ENCODE data around the gene COPS7A. TPM values are rescaled to one million over a fixed set of nuclear protein-coding genes. Genes with fewer than 3 reads are reported as not detected.

COPS7A gene
- total and polyA plus RNA-seq, 8 donors: 14.2 to 39.6 (median 27.0) TPM

DNA sequence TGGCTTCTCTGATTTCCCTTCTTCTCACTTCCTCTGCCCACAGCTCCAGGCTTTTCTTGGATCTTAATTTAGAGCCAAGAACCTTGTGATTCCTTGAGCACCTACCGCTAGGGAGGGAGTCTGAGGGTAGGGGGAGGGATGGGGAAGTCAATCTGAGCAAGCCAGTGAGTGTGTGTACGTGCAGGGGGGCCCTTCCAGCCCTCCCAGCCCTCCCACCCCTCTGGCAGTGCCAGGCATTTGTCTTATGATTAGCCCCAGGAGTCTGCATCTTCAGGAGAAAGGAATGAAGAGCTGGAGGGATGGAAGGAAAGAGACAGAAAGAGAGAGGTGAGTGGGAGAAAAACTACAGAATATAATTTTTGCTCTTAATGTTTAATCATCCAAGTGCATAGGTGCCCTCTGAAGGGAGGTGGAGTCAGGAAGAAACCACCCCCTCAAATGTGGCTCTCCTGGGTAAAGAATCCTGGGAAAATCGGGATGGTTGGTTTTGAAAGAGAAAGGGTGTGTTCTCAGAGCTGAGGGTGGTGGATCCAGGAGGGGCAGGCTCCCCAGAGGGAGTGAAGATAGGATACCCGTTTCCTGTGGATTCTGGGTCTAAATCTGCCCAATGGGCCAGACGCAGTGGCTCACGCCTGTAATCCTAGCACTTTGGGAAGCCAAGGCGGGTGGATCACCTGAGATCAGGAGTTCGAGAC, 25.3 kb upstream of the COPS7A start:
- intact Hi-C loops (cut with DNase I): no loop called here
- 31 to 53% methylated on average over 8 of the region's 8 CpGs for WGBS, 2 donors
- DNase-seq (peak in 1 of 6 donors; percentile 12), ATAC-seq (no peak), FAIRE-seq (no peak)
- Histone ChIP-seq H3K27ac (no peak overlapping the region), H3K4me3 (no peak overlapping the region), H3K27me3 (peaks cover 0 to 21% (median 6%) of the 10 kb centered on the region in 4 donors), H3K4me1 (no peaks in the 10 kb centered on the region), H3K36me3 (no peaks in the 10 kb centered on the region), H3K9me3 (no peaks in the 10 kb centered on the region)
- TF ChIP-seq, protein P1, sequence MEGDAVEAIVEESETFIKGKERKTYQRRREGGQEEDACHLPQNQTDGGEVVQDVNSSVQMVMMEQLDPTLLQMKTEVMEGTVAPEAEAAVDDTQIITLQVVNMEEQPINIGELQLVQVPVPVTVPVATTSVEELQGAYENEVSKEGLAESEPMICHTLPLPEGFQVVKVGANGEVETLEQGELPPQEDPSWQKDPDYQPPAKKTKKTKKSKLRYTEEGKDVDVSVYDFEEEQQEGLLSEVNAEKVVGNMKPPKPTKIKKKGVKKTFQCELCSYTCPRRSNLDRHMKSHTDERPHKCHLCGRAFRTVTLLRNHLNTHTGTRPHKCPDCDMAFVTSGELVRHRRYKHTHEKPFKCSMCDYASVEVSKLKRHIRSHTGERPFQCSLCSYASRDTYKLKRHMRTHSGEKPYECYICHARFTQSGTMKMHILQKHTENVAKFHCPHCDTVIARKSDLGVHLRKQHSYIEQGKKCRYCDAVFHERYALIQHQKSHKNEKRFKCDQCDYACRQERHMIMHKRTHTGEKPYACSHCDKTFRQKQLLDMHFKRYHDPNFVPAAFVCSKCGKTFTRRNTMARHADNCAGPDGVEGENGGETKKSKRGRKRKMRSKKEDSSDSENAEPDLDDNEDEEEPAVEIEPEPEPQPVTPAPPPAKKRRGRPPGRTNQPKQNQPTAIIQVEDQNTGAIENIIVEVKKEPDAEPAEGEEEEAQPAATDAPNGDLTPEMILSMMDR (IDR thresholded peaks at IDR 0.05): no peak

DNA sequence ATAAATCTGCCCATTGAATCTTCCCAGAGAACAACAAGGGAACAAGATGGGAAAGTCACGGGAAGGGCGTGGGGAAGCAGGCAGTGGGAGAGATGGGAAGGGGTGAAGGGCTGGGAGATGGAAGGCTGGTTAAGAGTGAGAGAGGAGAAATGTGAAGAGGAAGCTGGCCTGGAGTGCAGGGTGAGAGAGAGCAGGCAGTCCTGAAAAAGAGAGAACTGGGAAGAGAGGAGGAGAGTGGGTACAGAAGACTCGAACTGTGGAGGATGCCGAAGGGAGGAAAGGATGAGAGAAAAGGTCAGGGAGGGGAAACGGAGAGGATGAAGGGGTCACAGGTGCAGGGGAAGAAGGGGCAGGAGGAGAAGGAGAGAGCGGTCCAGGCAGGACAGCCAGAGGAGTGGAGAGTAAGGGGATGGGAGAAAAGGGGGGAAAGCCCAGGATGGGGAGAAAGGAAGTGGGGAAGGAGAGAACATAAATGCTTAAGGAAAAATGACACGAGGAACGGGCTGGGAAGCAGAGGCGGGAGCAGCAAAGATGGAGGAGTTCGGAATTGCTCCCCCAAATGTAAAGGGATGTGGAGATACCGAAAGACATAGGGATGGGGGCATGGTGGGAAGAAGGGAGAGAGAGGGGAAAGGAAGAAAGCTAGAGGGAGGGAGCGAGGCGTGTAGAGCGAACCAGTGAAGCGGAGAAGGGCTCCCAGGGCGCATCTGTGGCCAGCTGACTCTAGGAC, 24.4 kb upstream of the COPS7A start:
- DNase-seq: peak in 1 of 6 donors; percentile 24
- no peaks in the 10 kb centered on the region for H3K36me3 ChIP-seq
- TF ChIP-seq, protein P1 (IDR thresholded peaks at IDR 0.05): no peak
- H3K4me3 ChIP-seq: peak overlapping the region in 1 of 4 donors; percentile 38
- no peak overlapping the region for H3K27ac ChIP-seq
- no peaks in the 10 kb centered on the region for H3K4me1 ChIP-seq
- no peak for ATAC-seq
- peaks cover 0 to 21% (median 6%) of the 10 kb centered on the region in 4 donors for H3K27me3 ChIP-seq
- no peaks in the 10 kb centered on the region for H3K9me3 ChIP-seq
- 11 to 14% methylated on average over 13 to 16 of the region's 16 CpGs for WGBS, 2 donors
- intact Hi-C loops (cut with DNase I): no loop called here
- FAIRE-seq: no peak

DNA sequence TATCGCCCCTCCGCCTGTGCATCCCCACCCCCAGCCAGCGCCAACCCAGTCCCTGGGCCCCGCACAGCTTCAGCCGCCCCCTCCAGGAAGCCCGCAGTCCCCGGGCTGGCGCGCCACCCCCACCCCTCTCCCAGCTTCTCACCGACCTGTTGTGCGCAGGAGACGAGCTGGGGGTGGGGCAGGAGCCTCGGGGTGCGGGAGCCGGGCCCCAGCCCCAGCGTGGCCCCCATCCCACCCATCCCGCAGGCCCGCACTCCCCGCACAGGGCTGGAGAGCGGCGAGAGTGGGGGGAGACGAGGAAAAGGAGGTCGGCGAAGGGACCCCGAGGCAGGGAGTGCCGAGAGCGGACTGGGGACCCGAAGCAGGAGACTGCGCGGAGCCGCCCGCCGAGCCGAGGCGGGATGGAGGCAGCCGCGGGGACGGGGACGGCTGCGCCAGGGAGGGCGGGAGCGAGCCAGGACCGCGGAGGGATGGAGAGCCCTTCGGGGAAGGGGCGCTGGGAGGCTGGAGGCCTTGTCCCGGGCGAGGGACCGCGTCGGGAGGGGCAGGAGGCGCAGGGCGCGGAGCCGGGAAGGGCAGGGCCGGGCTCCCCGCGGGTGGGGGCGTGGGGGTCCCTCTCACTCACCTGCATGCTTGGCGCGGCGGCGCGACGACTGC, 23.7 kb upstream of the COPS7A start:
- H3K9me3 ChIP-seq: no peaks in the 10 kb centered on the region
- peak overlapping the region in 2 of 4 donors; percentile 26 to 38 for H3K4me3 ChIP-seq
- peaks cover 0 to 21% (median 6%) of the 10 kb centered on the region in 4 donors for H3K27me3 ChIP-seq
- ATAC-seq (peak; percentile 23 to 60 (median 48)), DNase-seq (peak in 2 of 6 donors; percentile 69 to 75), FAIRE-seq (no peak)
- WGBS, 2 donors: 0 to 2% methylated on average over 53 to 65 of the region's 65 CpGs
- no peak overlapping the region for H3K27ac ChIP-seq
- TF ChIP-seq, protein P1 (IDR thresholded peaks at IDR 0.05): no peak
- H3K4me1 ChIP-seq: no peaks in the 10 kb centered on the region
- intact Hi-C loops (cut with DNase I): no loop called here
- H3K36me3 ChIP-seq: no peaks in the 10 kb centered on the region

DNA sequence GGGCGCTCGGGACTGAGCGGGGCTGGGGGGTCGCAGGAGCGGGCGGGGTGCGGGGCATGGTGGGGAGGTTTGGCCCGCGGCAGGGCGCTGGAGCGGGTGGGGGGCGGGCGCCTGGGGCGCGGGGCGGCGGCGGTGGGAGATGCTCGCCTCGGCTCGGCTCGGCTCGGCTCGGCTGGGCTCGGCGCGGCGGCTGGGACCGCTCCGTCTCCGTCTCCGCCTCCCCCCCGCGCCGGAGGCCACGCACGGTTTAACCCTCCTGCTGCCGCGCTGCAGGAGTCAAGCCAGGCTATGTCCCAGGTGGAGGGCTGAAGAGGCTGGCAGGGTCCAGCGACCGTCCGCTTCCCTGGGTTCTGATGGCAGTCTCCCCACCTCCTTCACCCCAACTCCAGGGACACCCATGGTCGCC, 23.2 kb upstream of the COPS7A start, which contains the start of gene PIANP:
Gene PIANP (minus strand): TSS at position 170 of the 406 bp plus-strand sequence. CDS start 2,754 bp downstream, outside the sequence.
- Histone ChIP-seq H3K9me3 (no peaks in the 10 kb centered on the region), H3K4me1 (no peaks in the 10 kb centered on the region), H3K27ac (no peak within 1 kb of the TSS), H3K27me3 (peaks cover 0 to 23% (median 8%) of the 10 kb centered on the region in 4 donors), H3K4me3 (peak within 1 kb of the TSS in 2 of 4 donors; percentile 26 to 38), H3K36me3 (no peaks in the 10 kb centered on the region)
- TF ChIP-seq, protein P1 (IDR thresholded peaks at IDR 0.05): no peak
- FAIRE-seq: no peak
- WGBS, 2 donors: 1% methylated on average over 11 to 42 of the region's 43 CpGs
- ATAC-seq: peak; percentile 62 to 85 (median 78)
- peak in 2 of 6 donors; percentile 38 to 78 for DNase-seq
- intact Hi-C loops (cut with DNase I): no loop called here
